HG03442 (cell line): ENCODE measurements around the gene PXYLP1.

Source experiments
- ATAC-seq: cut with Tn5 transposase; IDR thresholded peaks from one replicate; pipeline ENCODE4 v1.9.1; 2021; ENCODE audit warnings: mild to moderate bottlenecking, moderate library complexity; ENCODE audit not compliant: unreplicated experiment

Gene PXYLP1

DNA sequence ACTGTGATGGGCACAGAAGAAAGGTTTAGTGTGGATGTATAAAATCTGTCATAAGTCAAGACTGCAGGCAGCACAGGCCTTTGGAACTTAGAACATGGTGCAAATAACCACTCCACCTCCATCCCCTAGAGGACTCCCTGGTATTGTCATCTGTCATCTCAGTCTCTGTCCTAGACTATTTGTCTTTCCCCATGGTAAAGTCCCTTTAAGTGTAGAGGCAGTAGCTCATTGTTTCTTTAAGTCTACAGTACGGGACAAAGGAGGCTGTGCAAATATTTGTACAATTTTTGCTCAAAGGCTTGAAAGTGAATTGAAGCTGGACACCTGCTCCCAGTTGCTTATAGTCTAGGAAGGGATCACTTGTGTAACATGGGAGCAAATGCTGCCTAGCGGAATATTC, 3.2 kb upstream of the PXYLP1 start:
- ATAC-seq: no peak

- no peak for ATAC-seq
Measured at GRCh38 chr3:141229132-141229531, 2.5 kb upstream of the PXYLP1 start.

DNA sequence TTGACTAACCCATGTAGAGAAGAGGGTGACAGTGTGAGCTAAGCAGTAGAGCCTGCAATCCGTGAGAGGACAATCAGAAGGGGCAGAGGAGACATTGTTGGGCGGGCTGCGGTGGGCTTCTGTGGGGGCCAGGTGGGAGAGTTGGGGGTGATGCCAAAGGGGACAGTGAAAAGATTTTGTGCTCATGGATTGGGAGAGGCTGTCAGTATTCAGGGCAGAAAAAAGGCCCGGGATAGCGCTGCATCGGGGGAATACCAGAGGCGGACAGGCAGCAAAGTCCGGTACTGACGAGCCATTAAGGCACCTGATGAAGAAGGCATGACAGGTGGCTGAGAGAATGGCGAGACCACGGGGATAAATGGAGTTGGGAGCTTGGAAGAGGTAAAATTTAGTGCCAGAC, 1.3 kb upstream of the PXYLP1 start:
- no peak for ATAC-seq

GRCh38 chr3:141231952-141232823, 563 bp downstream of the PXYLP1 start:
- no peak for ATAC-seq

GRCh38 chr3:141233457-141234161, 2.0 kb downstream of the PXYLP1 start:
- no peak for ATAC-seq

DNA sequence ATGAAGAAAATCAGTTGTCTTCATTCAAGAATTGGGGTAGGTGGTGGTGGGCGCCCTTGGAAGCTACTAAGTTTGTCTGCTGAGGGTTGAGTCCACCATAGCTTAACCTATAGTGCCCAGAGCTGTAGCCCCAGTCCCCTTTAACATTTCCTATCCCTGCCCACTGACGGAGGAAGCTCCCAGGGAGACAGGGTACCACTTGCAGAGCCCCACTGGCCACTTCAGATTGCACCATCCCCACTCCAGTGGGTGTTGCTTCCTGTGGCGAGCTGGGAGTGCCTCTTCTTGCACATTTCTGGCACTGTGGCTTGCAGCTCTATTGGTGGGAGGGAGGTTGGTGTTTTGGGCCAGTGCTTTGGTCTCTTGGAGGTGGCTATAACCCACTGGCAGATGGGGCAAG, 2.7 kb downstream of the PXYLP1 start:
- no peak for ATAC-seq

GRCh38 chr3:141235661-141236171, 4.1 kb downstream of the PXYLP1 start:
- no peak for ATAC-seq

DNA sequence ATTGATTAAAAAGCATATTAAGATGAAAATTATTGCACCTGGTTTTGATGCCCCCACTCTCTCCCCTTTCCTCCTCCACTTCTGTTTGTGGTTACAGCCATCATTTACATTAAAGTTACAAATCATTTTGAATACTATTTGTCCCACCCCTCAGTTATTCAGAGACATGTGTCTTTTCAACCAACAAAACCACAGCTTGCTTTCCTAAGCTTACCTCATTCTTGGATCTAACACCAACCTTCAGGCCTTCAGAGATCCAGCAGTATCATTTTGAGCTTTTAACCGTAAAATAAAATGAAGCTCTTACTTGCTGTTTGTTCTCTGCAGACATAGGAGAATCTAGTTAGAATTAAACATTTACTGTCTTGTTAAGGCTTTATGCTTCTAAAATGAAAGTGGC, 4.7 kb downstream of the PXYLP1 start:
- no peak for ATAC-seq

DNA sequence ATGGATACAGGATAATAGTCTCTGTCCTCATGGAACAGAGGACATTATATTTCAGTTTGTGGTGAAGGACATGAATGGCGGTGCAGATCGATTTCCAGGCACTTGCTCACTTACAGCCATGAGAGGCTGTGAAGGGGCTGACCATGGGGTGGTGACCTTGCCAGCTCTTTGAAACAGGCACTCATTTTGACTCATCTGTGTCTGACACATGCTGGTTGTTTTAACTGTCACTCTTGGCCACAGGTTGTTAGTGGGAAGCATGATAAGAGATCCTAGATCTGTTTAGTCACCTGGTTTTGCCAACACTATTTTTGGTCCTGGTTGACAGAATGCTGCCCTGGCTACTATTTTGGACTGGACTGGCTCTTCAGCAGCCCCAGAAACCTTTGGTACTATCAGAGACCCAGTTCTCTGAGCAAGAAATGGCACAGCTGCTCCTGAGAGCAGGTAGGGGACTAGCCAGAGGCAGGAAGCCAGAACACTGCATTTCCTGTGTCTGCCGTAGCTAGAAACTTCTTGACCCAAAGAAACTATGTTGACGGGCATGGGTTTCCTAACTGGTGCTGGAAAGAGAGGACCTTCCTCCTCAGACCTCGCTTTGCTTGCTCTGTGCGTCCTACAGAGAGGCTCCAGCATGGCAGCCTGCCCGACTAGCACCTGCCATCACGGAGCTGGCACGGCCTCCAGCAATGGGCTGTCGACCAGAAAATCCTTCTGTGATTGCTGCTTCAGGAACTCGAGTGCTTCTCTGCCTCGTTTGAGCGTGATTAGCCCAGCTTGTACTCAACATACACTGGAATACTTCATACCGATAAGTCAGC, 6.3 kb downstream of the PXYLP1 start:
- no peak for ATAC-seq

DNA sequence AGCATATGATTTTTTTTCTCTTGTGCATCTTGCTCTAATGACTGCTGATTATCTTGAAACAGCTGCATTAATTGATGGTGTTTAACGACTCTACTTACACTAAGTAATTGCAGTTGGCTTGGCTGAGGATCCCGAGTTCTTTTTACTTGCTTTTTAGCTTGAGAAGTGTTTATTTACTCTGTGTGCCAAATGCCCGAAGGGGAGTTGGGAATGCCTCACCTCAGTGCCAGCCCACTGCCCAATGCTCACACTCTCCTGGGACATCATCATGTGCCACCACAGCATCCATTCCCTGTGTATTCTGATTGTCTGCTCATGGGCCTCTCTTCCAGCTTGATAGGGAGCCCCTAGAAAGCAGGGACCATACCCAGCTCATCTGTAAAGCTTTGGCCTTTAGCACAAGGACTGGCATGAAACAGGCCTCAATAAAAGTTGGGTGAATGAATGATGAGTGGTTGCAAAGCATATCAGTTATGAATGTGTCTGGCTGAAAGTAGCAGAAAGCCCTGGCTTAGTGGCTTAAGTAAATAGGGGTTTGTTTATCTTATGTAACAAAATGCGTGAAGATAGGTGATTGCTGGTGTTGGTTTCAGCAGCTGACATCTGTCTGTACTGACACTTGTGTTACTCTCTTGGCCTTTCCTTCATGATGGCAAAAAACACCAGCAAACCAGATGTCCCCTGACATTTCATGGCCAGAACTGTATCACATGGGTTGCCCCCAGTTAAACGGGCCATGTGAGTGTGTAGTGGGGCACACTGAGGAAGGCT, 8.1 kb downstream of the PXYLP1 start:
- ATAC-seq: no peak

- no peak for ATAC-seq
Measured at GRCh38 chr3:141240286-141240685, 8.7 kb downstream of the PXYLP1 start.

GRCh38 chr3:141240687-141241615, 9.3 kb downstream of the PXYLP1 start:
- no peak for ATAC-seq

- no peak for ATAC-seq
Measured at GRCh38 chr3:141241616-141242376, 10.2 kb downstream of the PXYLP1 start.

DNA sequence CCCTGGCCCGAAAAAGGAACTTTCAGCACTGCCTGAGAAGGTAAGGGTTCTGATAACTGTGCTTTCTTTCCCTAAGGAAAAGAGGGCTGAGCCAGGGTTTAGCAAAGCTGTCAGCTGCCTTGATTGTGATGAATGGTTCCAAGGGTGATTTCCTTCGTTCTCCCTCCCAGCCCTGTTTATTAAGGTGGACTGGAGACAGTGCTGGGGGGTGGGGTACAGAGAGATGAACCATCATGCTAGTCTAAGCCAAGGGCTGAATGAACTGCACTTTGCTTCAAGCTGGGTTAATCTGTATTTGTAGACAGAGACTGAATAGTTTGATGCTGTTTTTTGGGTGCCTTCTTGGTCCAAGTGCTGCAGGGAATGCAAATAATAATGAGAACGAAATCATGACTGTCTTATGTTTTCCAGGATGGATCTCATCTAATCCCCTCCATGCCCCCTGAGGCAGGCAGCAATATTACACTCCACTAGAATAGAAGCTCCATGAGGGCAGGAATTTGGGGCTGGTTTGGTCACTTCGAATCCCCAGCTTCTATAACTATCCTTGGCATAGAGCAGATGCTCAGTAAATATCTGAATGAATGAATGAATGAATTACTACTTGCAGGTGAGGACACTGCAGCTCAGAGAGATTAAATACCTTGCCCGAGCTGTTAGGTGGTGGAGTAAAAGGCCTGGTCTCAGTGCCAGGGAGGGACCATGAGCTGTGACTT, 10.9 kb downstream of the PXYLP1 start:
- no peak for ATAC-seq

DNA sequence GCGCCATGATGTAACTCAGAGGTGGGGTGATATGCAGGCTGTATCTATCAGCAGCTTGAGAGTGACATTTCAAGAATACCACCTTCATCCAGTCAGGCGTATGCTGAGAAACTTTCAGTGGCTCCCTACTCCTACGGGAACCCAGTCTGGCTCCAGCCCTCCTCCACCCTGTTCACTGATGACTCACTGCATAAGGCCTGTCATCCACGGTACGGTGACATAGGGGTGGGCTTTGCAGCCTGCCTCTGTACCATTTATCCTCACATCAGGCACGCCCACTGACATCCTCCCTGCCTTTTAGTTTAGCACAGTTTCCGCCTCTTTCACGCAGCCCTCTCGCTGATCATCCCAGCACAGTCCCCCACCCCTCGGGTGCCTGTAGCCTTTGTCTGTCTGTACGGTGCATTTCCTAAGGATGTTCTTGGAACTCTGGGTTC, 11.7 kb downstream of the PXYLP1 start:
- no peak for ATAC-seq

- ATAC-seq: no peak
Measured at GRCh38 chr3:141246224-141246957, 14.8 kb downstream of the PXYLP1 start.

GRCh38 chr3:141246958-141247301, 15.3 kb downstream of the PXYLP1 start:
- no peak for ATAC-seq
